VCaP (cell line): ENCODE data around the gene SLC43A1.

Source experiments
- H3K27ac ChIP-seq: fragments of 450-650 bp; 2 replicates; pipeline ENCODE4 v1.5.1; 2017
- TF ChIP-seq, protein P1 (sequence below): fragments of 450-650 bp; conservative IDR thresholded peaks from 2 replicates; pipeline ENCODE4 v1.5.1; 2017; ENCODE audit warnings: mild to moderate bottlenecking, moderate library complexity

The SLC43A1 gene

DNA sequence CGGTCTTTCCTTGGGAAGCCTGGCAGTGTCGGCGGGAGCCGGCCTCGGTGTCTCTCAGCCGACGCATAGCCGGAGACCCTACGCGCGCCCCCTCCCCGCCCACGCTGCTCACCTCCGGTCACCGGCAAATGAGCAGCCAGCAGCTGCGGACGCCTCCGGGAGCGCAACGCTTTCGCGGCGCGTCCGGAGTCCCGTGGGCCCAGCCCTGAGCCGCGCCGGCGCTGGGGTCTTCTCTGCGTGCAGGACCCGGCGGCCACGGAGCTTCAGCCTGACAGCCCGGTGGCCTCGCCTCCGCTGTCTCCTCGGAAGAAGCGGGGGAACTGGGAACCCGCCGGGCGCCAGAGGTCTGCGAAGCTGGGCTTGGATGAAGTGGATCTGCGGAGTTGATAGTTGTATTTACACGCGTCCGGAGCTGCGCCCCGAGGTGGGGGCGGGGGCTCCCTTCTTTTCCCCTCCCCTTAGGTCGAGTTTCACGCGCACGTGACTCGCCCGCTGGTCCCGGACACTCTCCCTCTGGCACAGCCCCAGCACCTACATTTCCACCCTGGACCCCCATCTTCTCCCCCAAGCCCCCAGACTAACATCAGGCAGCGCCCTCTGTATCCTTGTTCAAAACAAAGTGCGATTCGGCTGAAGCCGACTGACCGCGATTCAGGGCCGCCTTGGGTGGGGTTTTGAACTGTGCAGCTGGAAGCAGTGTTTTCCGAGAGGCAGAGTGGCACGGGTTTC is at the start of gene SLC43A1:
Gene SLC43A1, minus strand, starts transcription at position 371 of the 729 bp plus-strand sequence. CDS start 1,591 bp downstream, outside the sequence.
- H3K27ac ChIP-seq = peak within 1 kb of the TSS; percentile 73
- TF ChIP-seq, protein P1, sequence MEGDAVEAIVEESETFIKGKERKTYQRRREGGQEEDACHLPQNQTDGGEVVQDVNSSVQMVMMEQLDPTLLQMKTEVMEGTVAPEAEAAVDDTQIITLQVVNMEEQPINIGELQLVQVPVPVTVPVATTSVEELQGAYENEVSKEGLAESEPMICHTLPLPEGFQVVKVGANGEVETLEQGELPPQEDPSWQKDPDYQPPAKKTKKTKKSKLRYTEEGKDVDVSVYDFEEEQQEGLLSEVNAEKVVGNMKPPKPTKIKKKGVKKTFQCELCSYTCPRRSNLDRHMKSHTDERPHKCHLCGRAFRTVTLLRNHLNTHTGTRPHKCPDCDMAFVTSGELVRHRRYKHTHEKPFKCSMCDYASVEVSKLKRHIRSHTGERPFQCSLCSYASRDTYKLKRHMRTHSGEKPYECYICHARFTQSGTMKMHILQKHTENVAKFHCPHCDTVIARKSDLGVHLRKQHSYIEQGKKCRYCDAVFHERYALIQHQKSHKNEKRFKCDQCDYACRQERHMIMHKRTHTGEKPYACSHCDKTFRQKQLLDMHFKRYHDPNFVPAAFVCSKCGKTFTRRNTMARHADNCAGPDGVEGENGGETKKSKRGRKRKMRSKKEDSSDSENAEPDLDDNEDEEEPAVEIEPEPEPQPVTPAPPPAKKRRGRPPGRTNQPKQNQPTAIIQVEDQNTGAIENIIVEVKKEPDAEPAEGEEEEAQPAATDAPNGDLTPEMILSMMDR = no peak

DNA sequence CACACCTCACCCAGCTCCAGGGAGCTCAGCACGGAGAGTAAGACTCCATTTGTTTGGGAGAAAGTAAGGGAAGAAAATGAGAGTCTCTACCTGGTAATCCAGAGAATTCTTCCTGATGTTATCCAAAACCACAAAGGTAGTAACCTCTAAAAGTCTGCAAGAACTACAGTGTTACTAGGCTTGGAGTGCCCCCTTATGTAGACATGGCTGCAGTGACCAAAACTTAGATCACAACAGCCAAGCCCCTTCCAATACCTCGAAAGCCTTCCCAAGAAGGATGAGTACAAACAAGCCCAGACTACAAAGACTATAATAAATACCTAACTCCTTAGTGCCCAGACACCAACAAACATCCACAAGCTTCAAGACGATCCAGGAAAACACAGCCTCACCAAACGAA is 47.1 kb upstream of the SLC43A1 start:
- H3K27ac ChIP-seq = no peak overlapping the region; the same call in 1 of the 2 replicates
- TF ChIP-seq, protein P1 = no peak; the same call in 1 of the 2 replicates

DNA sequence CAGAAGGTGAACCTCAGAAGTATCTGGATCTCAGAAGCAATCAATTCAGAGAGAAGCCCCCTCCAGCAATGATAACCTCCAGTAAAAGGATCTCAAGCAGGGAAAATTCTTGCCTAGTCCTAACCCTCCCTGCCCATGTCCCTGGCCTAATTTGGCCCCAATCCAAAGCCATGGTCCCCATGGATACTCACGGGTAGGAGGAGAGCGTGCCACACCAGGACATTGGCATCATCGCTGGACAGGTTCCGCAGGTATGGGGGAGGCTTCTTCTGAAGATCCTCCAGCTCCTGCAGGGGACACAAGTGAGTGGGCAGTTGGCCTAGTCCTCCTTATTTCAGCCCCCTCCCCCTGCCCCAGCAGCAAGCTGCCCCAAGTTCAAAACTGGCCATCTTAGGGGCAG is 44.6 kb upstream of the SLC43A1 start:
- TF ChIP-seq, protein P1 = no peak
- H3K27ac ChIP-seq = peak overlapping the region; percentile 75

DNA sequence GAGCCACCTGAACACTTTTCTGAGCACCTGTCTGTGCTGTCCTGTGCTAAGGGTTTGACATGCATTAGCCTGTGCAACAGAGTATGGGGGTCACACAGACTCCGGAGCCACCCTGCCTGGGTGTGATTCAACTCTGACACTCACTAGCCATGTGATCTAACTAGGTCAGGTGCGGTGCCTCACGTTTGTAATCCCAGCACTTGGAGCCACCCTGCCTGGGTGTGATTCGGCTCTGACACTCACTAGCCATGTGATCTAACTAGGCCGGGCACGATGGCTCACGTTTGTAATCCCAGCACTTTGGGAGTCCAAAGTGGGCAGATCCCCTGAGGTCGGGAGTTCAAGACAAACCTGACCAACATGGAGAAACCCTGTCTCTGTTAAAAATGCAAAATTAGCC is 40.5 kb upstream of the SLC43A1 start:
- H3K27ac ChIP-seq = no peak overlapping the region
- TF ChIP-seq, protein P1 = no peak

DNA sequence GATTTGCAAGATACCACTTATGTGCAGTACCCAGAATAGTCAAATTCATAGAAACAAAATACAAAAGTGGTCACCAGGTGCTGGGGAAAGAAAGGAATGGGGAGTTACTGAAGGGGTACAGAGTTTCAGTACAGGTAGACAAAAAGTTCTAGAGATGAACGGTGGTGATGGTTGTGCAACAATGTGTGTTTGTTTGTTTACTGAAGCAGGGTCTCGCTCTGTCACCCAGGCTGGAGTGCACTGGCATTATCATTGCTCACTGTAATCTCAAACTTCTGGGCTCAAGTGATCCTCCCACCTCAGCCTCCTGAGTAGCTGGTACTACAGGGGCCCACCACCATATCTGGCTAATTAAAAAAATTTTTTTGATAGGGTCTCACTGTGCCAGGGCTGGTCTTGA is 39.9 kb upstream of the SLC43A1 start:
- TF ChIP-seq, protein P1 = no peak
- H3K27ac ChIP-seq = no peak overlapping the region

DNA sequence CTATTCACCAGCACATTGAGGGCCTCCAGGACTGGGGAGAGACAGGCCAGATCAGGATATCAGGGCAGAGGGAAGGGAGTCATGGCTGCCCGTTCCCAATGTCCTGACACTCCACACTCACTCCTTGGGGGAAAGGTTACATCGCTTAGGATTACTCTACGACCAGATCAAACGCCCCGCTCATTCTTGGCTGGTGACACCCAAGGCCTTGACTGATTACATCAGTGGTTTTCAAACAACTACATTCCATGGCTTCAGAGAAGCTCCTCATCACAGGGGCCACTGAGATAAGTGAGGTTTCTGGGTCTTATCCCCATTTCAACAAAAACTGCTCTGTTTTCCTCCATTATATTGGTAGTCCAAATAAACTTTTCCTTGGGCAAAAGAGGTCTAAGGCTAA is 37.0 kb upstream of the SLC43A1 start:
- H3K27ac ChIP-seq = no peak overlapping the region
- TF ChIP-seq, protein P1 = no peak

DNA sequence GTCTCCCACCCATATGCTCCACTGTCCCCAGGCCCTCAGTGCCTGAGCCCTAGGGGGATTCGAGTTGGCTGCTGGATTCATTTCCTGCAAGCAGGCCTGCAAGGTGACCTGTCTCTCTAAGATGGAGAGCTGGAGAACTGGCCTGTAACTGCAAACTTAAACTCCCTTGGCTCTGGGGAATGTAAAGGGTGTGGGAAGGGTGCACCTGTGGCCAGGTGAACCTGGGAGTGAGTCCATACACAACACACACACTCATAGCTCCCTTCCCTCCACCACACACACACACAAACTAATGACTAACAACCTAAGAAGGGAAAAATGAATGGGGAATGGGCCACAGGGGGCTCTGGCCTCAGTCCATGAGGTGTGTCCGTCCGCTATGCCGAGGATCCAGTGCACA is 36.4 kb upstream of the SLC43A1 start:
- TF ChIP-seq, protein P1 = no peak
- H3K27ac ChIP-seq = no peak overlapping the region
